ENCODE data around the gene TRPV6.

DNA sequence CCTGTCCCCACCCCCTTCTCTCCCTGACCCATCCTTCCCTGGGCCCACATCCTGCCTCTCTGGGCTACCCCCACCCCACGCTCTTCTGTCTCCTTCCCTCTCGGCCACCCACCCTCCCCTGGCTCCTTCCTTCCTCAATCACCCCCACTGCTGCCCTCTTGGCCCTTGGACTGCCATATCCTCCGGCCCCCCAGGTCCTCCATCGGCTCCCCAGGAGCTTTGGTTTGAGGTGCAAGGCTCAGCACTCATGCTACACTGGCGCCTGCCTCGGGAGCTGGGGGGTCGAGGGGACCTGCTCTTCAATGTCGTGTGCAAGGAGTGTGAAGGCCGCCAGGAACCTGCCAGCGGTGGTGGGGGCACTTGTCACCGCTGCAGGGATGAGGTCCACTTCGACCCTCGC lies 19.8 kb downstream of the TRPV6 start:
- TF ChIP-seq, protein P1, sequence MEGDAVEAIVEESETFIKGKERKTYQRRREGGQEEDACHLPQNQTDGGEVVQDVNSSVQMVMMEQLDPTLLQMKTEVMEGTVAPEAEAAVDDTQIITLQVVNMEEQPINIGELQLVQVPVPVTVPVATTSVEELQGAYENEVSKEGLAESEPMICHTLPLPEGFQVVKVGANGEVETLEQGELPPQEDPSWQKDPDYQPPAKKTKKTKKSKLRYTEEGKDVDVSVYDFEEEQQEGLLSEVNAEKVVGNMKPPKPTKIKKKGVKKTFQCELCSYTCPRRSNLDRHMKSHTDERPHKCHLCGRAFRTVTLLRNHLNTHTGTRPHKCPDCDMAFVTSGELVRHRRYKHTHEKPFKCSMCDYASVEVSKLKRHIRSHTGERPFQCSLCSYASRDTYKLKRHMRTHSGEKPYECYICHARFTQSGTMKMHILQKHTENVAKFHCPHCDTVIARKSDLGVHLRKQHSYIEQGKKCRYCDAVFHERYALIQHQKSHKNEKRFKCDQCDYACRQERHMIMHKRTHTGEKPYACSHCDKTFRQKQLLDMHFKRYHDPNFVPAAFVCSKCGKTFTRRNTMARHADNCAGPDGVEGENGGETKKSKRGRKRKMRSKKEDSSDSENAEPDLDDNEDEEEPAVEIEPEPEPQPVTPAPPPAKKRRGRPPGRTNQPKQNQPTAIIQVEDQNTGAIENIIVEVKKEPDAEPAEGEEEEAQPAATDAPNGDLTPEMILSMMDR (IDR thresholded peaks at IDR 0.05): no peak
- TF ChIP-seq POLR2A (IDR thresholded peaks at IDR 0.05) (no peak), POLR2AphosphoS5 (IDR thresholded peaks at IDR 0.05) (no peak)
